Neutrophil (primary cell): Measurements from ENCODE around the gene LTN1.

Experiments
- H3K27ac ChIP-seq: fragments of 200-600 bp; sonication (generic); 2 replicates; pipeline ENCODE4 v1.5.1; 2016; ENCODE audit warnings: mild to moderate bottlenecking, moderate library complexity
- H3K27me3 ChIP-seq: fragments of 200-600 bp; sonication (generic); 2 replicates; pipeline ENCODE4 v1.6.0; 2016; ENCODE audit warnings: mild to moderate bottlenecking
- H3K36me3 ChIP-seq: fragments of 200-600 bp; sonication (generic); 2 replicates; pipeline ENCODE4 v1.5.1; 2017
- H3K4me1 ChIP-seq, 2 experiments: fragments of 200-600 bp in 1 of 2; sonication (generic) in 1 of 2; 1 replicate in 1 of 2; 2 replicates in 1 of 2; pipeline versions ENCODE4 v1.5.1 to v1.6.1; 2013 to 2016; ENCODE audit warnings: low read depth in 1 of 2, low read length in 1 of 2, mild to moderate bottlenecking in 1 of 2, moderate library complexity in 1 of 2; ENCODE audit not compliant: control insufficient read depth in 1 of 2, insufficient read depth in 1 of 2
- H3K4me3 ChIP-seq, 2 experiments: fragments of 200-600 bp in 1 of 2; sonication (generic) in 1 of 2; 1 replicate in 1 of 2; 2 replicates in 1 of 2; pipeline ENCODE4 v1.5.1; 2013 to 2016; ENCODE audit warnings: low read depth in 1 of 2, low read length in 1 of 2, mild to moderate bottlenecking in 1 of 2, moderate library complexity in 1 of 2
- H3K9me3 ChIP-seq: fragments of 200-600 bp; sonication (generic); 2 replicates; pipeline ENCODE4 v1.5.1; 2016
- CTCF ChIP-seq: fragments of 200-600 bp; sonication (generic); IDR thresholded peaks from 2 replicates; pipeline ENCODE4 v1.5.1; 2016; ENCODE audit warnings: antibody characterized with exemption

LTN1 gene, protein sequence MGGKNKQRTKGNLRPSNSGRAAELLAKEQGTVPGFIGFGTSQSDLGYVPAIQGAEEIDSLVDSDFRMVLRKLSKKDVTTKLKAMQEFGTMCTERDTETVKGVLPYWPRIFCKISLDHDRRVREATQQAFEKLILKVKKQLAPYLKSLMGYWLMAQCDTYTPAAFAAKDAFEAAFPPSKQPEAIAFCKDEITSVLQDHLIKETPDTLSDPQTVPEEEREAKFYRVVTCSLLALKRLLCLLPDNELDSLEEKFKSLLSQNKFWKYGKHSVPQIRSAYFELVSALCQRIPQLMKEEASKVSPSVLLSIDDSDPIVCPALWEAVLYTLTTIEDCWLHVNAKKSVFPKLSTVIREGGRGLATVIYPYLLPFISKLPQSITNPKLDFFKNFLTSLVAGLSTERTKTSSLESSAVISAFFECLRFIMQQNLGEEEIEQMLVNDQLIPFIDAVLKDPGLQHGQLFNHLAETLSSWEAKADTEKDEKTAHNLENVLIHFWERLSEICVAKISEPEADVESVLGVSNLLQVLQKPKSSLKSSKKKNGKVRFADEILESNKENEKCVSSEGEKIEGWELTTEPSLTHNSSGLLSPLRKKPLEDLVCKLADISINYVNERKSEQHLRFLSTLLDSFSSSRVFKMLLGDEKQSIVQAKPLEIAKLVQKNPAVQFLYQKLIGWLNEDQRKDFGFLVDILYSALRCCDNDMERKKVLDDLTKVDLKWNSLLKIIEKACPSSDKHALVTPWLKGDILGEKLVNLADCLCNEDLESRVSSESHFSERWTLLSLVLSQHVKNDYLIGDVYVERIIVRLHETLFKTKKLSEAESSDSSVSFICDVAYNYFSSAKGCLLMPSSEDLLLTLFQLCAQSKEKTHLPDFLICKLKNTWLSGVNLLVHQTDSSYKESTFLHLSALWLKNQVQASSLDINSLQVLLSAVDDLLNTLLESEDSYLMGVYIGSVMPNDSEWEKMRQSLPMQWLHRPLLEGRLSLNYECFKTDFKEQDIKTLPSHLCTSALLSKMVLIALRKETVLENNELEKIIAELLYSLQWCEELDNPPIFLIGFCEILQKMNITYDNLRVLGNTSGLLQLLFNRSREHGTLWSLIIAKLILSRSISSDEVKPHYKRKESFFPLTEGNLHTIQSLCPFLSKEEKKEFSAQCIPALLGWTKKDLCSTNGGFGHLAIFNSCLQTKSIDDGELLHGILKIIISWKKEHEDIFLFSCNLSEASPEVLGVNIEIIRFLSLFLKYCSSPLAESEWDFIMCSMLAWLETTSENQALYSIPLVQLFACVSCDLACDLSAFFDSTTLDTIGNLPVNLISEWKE (N-terminal part only)

GRCh38 chr21:28992526-28993292 is at the start of gene LTN1:
Gene LTN1, minus strand, starts transcription at chr21:28992877. Its CDS starts 72 bp downstream, at chr21:28992805.
- Histone ChIP-seq H3K9me3 (no peaks in the 10 kb centered on the region), H3K4me3 (peak within 1 kb of the TSS; percentile 91 to 96), H3K27ac (peak within 1 kb of the TSS; percentile 95), H3K4me1 (peaks cover 22 to 23% of the 10 kb centered on the region in 2 experiments), H3K36me3 (peaks cover 3% of the 10 kb centered on the region), H3K27me3 (no peaks in the 10 kb centered on the region)
- TF ChIP-seq CTCF = peak; percentile 19

- TF ChIP-seq CTCF = no peak
- H3K27me3 ChIP-seq = no peaks in the 10 kb centered on the region
- no peaks in the 10 kb centered on the region for H3K9me3 ChIP-seq
- no peak overlapping the region for H3K27ac ChIP-seq
- no peaks in the 10 kb centered on the region for H3K4me1 ChIP-seq
- H3K4me3 ChIP-seq = no peak overlapping the region
- H3K36me3 ChIP-seq = peaks cover 94% of the 10 kb centered on the region
Observed at GRCh38 chr21:29034678-29035077, 42.0 kb upstream of the LTN1 start.

DNA sequence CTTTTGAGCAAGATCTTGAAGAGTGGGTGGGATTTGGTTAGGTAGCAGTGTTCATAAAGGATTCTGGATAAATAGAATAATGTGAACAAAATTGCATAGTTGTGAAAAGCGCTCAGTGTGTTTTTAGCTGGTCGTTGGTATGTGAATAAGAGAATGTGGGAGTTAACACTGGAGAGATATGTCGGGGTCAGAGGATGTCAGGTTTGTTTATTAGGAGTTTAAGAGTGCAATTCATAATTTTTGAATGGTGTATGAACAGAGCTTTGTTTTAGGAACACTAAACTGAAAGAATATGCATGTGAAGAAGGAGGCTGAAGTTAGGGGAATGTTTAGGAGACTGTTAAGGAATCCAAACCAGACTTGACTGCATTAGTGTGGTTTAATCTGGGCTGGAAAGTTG is 41.2 kb upstream of the LTN1 start:
- H3K27me3 ChIP-seq = no peaks in the 10 kb centered on the region
- H3K4me3 ChIP-seq = no peak overlapping the region
- H3K4me1 ChIP-seq = no peaks in the 10 kb centered on the region
- no peak for TF ChIP-seq CTCF
- H3K27ac ChIP-seq = no peak overlapping the region
- H3K36me3 ChIP-seq = peaks cover 90% of the 10 kb centered on the region
- H3K9me3 ChIP-seq = no peaks in the 10 kb centered on the region

DNA sequence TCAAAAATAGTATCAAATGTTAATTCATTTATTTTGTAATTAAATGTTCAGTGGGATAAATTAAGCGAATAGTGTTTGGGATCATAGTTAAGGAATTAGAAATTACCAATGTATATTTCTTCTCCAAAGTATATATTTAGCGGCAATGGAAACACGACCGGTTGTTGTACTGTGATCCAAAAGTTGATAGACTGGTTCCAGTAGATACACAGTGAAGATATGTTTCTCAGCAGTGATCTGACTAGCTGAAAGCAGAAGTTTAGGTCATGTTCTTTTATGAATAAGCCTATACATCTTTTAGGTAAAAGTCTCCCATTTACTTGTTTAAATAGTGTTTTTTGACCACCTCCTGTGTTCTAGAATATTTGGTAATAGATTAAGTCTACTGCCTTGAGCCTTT is 40.6 kb upstream of the LTN1 start:
- H3K36me3 ChIP-seq = peaks cover 90% of the 10 kb centered on the region
- H3K4me1 ChIP-seq = no peaks in the 10 kb centered on the region
- H3K4me3 ChIP-seq = no peak overlapping the region
- no peak for TF ChIP-seq CTCF
- no peaks in the 10 kb centered on the region for H3K27me3 ChIP-seq
- H3K27ac ChIP-seq = no peak overlapping the region
- H3K9me3 ChIP-seq = no peaks in the 10 kb centered on the region

DNA sequence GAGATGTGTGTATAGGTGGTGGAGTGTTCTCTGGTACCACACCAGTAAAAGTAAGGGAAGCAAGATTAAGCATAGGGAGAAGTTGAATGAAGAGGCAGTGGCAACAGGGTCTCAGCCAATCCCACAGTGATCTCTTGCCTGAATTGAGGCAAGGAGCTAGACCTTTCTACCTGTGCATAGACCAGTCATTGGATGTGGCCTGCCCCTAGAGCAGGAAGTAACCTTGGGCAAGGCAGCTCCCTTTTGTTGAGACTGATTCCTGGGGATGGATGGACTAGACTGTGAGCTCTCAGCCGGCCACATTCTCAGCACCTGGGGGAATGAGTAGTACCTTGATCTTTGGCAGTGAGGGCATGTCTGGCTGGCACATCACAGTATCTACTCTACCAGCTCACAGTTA is 38.2 kb upstream of the LTN1 start:
- H3K4me3 ChIP-seq = no peak overlapping the region
- peaks cover 67% of the 10 kb centered on the region for H3K36me3 ChIP-seq
- no peak for TF ChIP-seq CTCF

More for the DNA sequence above, 38.2 kb upstream of the LTN1 start:
- H3K27me3 ChIP-seq = no peaks in the 10 kb centered on the region
- H3K9me3 ChIP-seq = no peaks in the 10 kb centered on the region
- H3K4me1 ChIP-seq = peaks cover 0 to 3% of the 10 kb centered on the region in 2 experiments
- no peak overlapping the region for H3K27ac ChIP-seq
